Epidermal melanocyte (primary cell): ENCODE data around the gene SPECC1.
"Not testable (repeated sequence)": the region's sequence is repeated elsewhere in the genome, so short reads cannot be mapped to it uniquely, and the experiment has no call there.

Experiments
- DNase-seq: peaks from one replicate; pipeline ENCODE4 v3.0.0; 2011; ENCODE audit warnings: low spot score; ENCODE audit not compliant: insufficient read length

The SPECC1 gene

DNA sequence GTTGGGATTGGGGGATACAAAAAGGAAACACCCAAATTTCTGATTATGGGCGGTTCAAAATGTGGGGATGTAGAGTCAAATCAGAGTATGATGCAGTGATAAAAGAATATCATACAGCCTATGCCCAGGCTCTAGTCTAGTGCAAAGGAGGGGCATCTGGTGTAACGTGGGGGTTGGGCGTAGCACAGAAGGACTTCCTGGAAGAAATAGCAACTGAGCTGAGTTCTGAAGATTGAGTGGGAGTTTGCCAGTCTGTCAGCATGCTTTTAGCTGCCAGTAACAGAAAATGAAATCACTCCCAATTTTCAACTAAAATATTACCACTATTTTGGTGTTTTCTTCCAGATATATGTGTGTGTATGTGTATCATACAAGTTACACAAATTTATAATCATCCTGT, 196.9 kb downstream of the SPECC1 start:
- DNase-seq: no peak

DNA sequence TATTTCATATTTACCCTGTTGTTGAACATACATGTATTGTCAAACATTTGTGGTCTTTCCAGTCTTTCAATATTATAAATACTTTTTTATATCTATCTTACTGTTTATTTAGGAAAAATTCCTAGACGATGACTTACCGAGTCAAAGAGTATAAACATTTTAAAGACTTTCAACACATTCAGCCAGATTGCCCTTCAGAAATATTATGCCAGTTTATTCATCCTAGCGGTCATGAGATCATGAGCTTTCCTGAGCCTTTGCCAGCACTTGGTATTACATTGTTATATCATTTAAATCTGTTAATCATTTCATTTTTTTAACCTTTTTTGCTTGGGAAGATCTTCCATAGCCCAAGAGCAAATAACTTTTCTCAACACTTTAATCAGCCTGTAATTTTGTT, 197.4 kb downstream of the SPECC1 start:
- no peak for DNase-seq

DNA sequence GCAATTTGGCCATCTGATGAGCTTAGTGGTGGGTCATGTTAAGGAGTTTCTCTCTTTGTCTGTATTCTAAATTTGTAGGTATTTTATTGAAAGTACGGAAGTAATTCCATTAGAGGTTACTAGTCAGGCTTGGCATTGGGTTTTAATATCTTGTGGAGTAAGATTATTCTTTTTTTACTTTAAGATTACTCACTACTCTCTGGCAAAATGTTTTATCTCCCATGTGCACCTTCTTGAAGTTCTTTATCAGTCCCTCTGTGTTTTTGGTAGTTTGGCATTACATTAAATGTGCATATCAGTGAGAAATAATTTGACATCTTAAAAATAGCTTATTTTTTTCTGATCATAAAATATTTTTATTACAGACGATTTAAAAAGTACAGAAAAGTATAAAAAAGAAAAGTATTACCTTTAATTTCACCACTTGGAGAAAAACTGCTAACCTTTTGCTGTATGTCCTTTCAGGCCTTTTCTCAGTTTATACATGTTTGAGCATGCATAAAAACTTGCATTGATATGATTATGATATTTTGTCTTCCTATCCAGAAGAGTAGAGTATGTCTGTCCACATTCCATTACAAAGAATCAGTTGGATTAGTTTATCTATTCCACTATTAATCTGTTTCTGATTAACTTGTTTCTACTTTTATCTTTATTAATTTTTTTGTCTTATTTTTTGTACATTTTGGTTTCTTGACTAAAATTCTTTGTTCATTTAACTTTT, 198.3 kb downstream of the SPECC1 start:
- DNase-seq: no peak

DNA sequence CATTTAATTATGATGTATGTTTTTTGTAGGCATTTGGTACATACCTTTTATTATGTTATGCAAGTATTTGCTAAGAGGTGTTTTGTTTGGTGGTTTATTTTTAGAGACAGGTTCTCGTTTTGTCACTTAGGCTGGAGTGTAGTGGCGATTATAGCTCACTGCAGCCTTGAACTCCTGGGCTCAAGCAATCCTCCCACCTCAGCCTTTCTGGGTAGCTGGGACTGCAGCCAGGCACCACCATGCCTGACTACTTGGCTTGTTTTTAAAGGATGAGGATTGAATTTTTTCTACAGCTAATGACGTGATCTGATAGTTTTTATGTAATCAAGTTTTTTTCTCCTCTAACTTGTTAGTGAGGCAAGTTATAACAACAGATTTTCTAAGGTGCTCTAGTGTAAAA, 199.6 kb downstream of the SPECC1 start:
- DNase-seq: no peak

DNA sequence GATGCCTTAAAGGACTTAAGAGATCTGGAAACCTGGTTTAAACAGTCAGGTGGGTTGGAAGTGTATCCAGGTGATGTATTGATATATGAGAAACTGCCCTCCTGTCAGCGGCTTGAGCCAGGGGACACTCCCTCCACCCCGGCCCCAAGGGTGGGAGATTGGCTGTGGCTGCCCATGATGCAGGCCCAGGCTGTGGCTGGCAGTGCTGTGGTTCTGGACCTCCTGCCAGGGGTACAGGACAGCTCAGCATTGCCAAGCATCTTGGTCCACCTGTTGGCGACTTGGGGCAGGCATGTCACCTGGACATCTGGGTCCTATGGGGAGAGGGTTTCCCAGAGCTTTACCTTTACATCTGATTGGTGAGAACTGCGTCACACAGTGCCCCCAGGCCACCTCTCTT, 201.0 kb downstream of the SPECC1 start:
- DNase-seq: no peak

DNA sequence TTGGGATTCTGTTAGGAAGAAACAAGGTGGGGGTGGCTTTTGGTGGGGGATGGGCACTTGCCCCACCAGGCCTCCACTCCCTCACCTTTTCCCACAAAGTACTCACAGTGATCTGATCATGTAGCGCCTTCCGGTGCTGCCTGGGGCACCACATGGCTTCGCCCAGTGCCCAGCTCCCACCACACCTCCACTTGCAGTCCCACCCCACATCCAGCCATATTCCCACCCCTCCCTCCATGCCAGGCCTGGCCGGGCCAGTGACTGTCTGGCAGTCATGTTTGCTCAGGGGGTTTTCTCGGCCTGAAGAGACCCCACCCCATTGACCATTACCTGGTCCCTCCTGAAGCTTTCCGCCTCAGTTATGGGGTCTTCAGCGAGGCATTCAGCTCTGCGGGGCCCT, 201.5 kb downstream of the SPECC1 start:
- no peak for DNase-seq

DNA sequence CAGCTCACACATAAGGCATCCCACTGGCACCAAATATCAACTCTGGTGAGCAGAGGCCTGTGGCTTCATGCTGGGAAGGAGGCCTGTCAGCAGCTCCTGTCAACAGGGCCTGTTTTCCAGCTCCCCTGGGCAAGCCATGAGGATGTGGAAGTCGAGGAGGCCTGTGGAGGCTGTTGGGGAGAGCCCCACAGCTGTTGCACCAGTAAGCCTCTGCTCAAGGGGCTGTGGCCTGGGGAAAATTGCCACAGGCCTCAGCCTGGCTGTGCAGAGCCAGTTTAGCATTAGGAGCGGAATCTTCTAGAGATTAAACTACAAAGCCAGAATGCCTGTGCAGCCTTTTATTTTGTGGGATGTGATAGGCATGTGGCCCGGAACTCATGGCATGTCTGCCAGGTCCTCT, 202.1 kb downstream of the SPECC1 start:
- no peak for DNase-seq

DNA sequence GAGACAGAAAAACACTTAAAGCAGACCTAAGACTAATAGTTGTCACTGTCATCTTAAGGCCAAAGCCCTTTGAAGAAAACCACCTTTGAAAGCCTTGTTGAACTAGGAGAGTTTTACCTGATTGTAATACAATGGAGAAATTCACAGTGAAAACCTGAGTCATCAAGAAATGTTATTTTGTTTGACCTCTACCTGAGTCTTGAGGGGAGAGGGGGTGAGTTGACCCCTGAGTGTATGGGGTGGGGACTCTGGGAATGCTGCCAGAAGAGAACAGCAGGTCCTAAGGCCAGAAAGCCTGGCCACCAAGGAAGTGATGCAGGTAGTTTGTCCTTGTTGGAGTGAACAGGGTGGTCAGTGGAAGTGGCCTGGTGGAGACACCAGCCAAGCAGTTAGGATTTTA, 204.3 kb downstream of the SPECC1 start:
- no peak for DNase-seq

DNA sequence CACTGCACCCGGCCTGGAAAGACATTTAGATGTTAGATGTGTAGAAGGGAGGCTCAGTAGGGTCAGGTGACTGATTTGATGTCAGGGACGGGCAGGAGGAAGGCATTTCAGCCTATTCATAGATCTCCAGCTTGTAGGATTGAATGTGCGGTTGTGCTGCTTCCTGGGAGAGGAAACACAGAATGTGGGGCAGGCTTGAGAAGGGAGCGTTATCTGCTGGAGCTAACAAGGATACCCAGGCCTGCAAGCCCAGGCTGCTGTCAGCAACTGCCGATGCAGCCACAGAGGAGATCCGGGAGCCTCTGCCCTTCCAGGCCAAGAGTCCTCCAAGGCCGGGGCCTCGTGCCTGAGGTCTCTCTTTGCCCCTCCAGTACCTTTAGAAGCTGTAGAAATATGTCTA, 205.6 kb downstream of the SPECC1 start:
- DNase-seq: no peak

DNA sequence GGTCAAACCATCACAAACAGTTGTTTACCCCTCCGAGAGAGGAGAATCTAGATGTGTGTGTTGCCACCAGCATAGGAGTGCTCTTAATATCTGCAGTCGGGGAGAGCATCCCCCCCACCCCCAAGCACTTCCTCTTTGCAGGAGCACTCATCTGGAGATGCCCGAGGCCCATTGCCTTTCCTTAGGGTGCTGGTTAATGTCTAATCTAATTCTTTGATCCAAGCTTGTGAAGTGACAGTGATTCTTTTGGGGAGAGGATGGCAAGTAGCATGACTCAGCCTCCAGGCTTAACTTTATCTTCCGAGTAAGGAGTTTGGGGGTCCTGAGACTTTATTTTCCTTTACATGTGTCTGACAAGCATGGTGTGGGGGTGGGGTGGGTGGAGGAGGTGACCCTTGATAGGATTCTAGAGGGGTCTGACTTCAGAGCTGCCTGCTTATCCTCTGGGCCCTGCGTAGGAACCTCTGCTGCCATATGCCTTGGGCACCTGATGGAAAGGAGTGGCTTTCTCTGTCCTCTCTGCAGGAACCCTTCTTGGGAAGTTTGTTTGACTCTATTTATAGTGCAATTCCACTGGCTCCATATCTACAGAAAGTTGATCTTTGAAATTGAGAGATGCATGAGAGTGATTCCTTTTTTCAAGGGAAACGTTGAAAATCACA, 207.1 kb downstream of the SPECC1 start:
- no peak for DNase-seq

DNA sequence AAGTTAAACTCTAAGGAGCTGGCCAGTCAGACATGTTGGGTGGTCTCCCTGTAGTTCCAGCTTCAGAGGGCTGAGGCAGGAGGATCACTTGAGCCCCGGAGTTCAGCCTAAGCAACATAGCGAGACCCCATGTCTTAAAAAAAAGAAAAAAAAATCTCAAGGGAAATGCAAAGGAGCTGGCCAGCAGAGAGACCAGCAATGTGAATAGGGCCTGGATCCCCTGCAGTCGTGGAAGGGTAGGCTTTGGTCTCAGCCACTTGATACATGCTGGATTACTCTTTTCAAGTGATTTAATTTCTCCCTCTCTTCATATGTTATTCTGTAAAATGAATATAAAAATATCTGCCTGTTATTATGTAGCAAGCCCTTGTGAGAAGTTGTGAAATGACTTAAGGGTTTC, 207.7 kb downstream of the SPECC1 start:
- DNase-seq: no peak

DNA sequence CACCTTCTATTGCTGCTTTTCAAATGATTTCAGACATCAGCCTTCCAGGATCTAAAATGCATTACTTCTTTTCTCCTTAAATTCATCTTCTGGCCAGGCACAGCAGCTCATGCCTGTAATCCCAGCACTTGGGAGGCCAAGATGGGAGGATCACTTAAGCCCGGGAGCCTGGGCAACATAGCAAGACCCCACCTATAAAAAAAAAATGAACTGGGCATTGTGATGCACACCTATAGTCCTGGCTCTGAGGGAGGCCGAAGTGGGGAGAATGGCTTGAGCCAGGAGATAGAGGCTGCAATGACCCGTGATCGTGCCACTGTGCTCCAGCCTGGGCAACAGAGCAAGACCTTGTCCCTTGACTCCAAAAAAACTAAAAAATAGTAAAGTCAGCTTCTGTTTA, 208.5 kb downstream of the SPECC1 start:
- no peak for DNase-seq

DNA sequence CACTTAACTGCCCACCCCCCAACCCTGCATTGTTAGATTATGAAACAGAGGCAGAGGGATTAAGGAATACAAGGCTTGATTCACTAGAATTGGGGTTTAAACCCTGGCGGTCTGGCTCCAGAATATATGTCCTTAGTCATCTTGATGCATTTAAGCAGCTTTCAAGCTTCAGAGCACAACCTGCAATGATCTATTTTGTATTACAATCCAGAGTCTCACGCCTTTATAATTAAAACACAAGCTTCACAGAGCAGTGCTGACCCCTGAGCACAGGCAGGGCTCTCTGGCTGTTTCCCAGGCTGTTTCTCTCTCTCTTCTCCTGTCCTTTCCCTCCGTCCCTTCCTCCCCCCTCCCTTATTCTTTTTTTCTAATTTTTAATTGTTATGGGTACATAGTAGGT, 209.1 kb downstream of the SPECC1 start:
- DNase-seq: no peak

DNA sequence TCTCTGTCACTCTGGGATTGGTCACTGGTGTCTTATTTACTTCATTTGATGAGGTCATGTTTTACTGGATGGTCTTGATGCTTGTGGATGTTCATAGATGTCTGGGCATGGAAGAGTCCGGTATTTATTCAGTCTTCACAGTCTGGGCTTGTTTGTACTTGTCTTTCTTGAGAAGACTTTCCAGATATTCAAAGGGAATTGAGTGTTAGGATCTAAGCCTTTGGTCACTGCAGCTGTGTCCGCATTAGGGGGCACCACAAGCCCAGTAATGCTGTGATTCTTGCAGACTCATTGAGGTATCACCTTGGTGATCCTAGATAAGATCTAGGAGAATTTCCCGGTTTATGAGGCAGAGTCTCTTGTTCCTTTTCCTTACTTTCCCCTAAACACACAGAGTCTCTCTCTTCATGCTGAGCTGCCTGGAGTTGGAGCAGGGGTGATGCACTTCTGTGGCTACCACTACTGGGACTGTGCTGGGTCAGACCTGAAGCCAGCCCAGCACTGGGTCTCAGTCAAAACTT, 214.7 kb downstream of the SPECC1 start:
- DNase-seq: no peak

DNA sequence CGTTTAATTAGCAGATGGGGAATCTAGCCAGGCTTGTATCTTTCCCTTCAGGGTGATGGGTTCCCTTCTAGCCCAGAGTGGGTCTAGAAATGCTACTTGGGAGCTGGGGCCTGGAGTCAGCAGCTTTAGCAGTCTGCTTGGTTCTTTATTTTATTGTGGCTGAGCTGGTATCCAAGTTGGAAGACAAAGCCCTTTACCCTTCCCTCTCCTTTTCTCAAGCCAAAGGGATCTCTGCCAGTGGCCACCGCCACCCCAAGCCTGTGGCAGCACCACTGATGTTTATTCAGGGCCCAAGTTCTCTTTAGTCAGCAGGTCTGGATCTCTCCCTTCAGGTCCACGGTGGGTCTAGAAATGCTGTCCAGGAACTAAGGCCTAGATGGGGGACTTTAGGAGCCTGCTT, 215.2 kb downstream of the SPECC1 start:
- DNase-seq: no peak

DNA sequence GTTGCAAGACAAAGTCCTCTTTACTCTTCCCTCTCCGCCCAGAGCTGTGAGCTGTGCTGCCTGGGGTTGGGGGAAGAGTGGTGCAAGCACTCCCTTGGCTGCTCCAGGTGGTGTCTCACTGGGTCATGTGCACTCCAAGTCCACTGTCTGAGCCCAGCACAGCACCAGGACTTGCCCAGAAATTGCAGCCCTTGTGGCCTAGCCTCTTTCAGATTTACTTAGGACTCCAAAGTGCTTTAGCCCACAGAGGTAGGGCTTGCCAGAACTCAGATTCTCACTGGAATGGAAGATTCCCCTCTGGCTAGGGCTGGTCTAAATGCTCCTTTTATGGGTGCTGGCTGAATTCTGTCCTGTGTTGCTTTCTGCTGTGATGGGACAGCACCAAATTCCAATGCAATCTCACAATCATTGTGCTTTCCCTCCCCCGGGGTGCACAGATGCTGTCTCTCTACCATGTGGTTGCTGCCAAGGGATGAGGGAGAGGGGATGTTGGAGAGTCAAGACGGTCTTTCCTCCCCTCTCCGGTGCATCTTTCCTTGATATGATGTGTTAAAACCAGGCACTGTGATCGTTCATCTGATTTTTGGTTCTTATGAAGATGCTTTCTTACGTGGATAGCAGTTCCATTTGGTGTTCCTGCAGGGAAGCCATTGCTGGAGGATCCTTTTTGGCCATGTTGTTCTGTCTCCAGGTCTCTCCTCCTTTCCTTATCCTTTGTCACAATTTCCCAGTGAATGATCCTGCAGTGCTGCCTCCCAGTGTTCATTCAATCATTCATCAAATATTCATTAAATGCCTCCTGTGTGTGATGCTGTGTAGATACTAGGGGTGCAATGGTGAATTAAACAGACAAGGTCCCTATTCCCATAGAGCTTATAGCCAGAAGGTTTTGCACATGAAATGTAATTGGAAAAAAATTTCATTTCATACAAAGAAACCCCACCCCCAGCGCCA, 216.3 kb downstream of the SPECC1 start:
- no peak for DNase-seq

DNA sequence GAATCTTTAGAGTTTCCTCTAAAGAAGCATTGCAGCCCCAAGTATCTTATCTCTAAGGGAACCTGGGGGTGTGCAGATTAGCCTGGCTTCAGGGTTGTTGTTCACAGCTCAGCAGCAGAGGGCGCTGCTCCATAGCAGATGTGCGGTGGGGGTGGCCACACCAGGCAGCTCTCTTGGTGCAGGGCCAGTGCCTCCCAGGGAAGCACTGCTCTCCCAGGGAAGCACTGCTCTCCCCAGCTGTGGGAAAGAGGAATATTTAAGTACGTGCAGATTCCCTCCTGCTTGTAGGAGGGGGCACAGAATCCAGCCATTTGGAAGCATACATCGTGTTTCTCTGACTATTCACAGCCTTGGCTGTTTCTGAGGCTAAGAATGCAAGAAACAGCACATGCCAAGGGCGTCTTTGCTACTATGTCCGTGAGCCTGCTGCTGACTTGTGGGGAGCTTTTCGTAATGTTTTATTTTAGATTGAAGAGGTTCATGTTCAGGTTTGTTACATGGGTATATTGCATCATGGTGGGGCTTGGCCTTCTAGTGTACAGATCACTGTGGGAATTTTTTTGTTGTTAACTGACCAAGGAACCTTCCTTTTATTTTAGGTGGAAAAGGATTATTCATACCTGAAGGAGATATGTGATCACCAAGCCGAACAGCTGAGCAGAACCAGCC, 217.8 kb downstream of the SPECC1 start:
- DNase-seq: peak; percentile 58

DNA sequence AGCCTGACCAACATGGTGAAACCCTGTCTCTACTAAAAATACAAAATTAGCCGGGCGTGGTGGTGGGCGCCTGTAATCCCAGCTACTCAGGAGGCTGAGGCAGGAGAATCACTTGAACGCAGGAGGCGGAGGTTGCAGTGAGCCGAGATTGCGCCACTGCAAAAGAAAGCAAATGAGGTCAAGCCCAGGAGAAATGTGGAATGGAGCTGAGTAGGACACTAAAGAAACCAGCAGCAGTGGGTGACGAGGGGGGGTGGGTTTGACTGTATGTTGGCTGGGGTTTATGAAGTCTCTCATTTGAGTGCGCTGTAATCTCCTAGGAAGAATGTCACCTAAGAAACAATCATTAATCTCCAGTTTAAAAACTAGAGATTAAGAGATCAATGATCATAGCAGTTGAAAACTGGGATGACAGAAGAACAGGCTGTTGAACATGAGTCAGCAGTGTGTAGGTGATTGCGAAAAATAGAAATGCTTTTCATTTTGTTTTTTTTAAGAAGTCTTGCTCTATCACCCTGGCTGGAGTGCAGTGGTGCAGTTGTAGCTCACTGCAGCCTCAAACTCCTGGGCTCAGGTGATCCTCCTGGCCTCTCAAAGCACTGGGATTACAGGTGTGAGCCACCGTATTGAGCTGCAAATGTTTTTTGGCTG, 218.7 kb downstream of the SPECC1 start:
- DNase-seq: not testable (repeated sequence)

DNA sequence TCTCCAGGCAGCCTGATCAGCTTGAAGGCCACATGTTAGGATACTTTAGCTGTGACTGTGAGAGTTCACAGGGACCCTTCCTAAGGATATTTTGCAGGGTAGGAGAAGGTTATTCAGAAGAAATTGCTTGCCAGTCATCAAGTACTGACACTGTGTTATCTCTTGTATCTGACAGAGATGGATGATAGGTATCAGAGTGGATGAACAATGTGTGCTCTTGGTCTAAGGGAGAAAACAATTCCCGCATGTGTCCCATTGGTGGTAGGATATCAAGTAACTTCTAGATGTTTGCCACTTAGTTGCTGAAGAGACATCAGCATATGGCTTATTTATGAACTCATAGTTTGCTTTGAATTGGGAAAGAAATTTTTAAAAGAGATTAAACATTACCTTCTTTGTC, 219.3 kb downstream of the SPECC1 start:
- DNase-seq: no peak

DNA sequence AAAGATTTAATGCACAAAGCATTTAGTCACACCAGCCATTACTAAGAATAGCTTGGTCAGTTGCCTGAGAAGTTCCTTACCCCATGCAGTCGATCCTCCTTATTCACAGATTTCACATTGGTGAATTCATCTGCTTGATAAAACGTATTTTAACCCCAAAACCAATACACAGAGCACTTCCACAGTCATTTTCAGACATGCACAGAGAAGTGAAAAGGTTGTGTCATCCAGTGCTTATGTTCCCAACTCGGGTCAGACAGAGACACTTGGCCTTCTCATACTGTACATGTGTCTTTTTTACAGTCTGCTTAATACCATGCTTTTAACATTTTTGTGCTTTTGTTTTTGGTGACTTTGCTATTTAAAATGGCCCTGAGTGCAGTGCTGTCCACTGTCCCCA, 219.7 kb downstream of the SPECC1 start:
- no peak for DNase-seq

DNA sequence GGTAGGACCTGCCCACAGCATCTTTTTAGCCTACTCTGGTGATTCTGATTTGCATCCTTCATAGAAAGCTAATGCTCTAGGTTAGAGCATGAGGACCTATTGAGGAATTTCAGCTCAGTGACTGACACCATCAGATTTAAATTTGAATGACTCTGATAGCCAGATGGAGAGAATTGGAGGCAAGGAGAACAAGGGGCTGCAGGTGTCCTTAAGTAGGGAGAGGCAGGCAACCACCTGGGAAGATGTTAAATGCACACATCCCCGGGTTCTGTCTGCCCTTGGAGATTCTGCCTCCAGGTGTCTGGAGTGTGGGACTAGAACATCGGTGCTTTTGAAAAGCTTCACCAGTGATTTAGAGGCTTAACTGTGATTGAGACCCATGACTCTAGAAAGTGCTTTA, 221.8 kb downstream of the SPECC1 start:
- no peak for DNase-seq
